GM12878 (cell line): ENCODE data around the gene SETDB1. TPM values are rescaled to one million over a fixed set of nuclear protein-coding genes. Genes with fewer than 3 reads are reported as not detected.

Experiments used
- ATAC-seq: fragments of 200-7000 bp; cut with Tn5 transposase; 3 replicates; pipeline ENCODE4 v1.9.1; 2020; ENCODE audit warnings: mild to moderate bottlenecking, moderate library complexity
- BruUV-seq: library from RNA; stranded (reverse); fragments of 400-500 nt; replicated peaks from 2 replicates; lab custom pipeline; 2021; lab: Mats Ljungman, UMichigan
- CTCF ChIA-PET: fragments of 300-600 bp; sonication (Branson Sonifier 250); formaldehyde crosslinking; extraction: SDS; loops from one replicate; lab custom pipeline; 2021; ENCODE audit warnings: inconsistent platforms; lab: Yijun Ruan, JAX
- POLR2A ChIA-PET: fragments of 350-600 bp; formaldehyde crosslinking; extraction: SDS; loops from one replicate; lab custom pipeline; 2021; ENCODE audit warnings: inconsistent platforms; lab: Charles Lee
- RAD21 ChIA-PET: fragments of 300-600 bp; sonication (Branson Sonifier 250); formaldehyde crosslinking; loops from one replicate; lab custom pipeline; 2023; ENCODE audit warnings: antibody characterized with exemption; ENCODE audit not compliant: unreplicated experiment; lab: Charles Lee
- SMC1A ChIA-PET: fragments of 300-600 bp; sonication (Branson Sonifier 250); formaldehyde crosslinking; loops from one replicate; lab custom pipeline; 2023; ENCODE audit not compliant: unreplicated experiment, uncharacterized antibody; lab: Charles Lee
- DNase-seq: peaks from one replicate; pipeline ENCODE4 v3.0.0-alpha.2; 2011; ENCODE audit warnings: low read depth, low spot score
- FAIRE-seq: peaks from 3 replicates; lab custom pipeline; 2011; peaks lifted over from hg19 to GRCh38; lab: Jason Lieb, UNC
- H2AFZ ChIP-seq: 2 replicates; pipeline ENCODE4 v1.6.0; 2011; ENCODE audit warnings: low read depth, low read length, control low read depth; ENCODE audit not compliant: control insufficient read depth
- H3K27ac ChIP-seq: 2 replicates; pipeline ENCODE4 v1.5.1; 2011; ENCODE audit warnings: control low read depth; ENCODE audit not compliant: control insufficient read depth, insufficient read depth
- H3K27me3 ChIP-seq, 2 experiments: replicated peaks in 1 of 2; 2 replicates each; pipeline versions ENCODE4 v1.6.0 to v1.6.1; 2011; ENCODE audit warnings: low read length in 1 of 2; ENCODE audit not compliant: control insufficient read depth in 2 of 2, insufficient read depth in 2 of 2
- H3K36me3 ChIP-seq, 2 experiments: 2 replicates each; pipeline ENCODE4 v1.5.1; 2011; ENCODE audit warnings: low read length in 1 of 2; ENCODE audit not compliant: control insufficient read depth in 2 of 2, insufficient read depth in 2 of 2
- H3K4me1 ChIP-seq: 2 replicates; pipeline ENCODE4 v1.6.1; 2011; ENCODE audit warnings: mild to moderate bottlenecking, low read length, moderate library complexity, mixed read lengths; ENCODE audit not compliant: control insufficient read depth, insufficient read depth
- H3K4me2 ChIP-seq: 2 replicates; pipeline ENCODE4 v1.6.0; 2011; ENCODE audit warnings: control low read depth; ENCODE audit not compliant: control insufficient read depth, insufficient read depth
- H3K4me3 ChIP-seq: fragments of 200-600 bp; sonication (generic); 2 replicates; pipeline ENCODE4 v1.5.1; 2016
- H3K79me2 ChIP-seq: 2 replicates; pipeline ENCODE4 v1.6.0; 2011; ENCODE audit warnings: low read length; ENCODE audit not compliant: control insufficient read depth, insufficient read depth
- H3K9ac ChIP-seq: 2 replicates; pipeline ENCODE4 v1.8.0; 2011; ENCODE audit warnings: low read length, control low read depth, mixed read lengths; ENCODE audit not compliant: control insufficient read depth, insufficient read depth
- H3K9me3 ChIP-seq: replicated peaks from 3 replicates; pipeline ENCODE4 v1.5.1; 2011; ENCODE audit warnings: mild to moderate bottlenecking, low read length; ENCODE audit not compliant: control insufficient read depth, insufficient read depth
- H4K20me1 ChIP-seq: 2 replicates; pipeline ENCODE4 v1.6.0; 2011; ENCODE audit not compliant: control insufficient read depth, insufficient read depth
- ATF3 ChIP-seq: IDR thresholded peaks from 2 replicates; pipeline ENCODE4 v1.6.1; 2011; ENCODE audit warnings: low read depth, mild to moderate bottlenecking, low read length, moderate library complexity, borderline replicate concordance; ENCODE audit errors: extremely low read depth
- BCL3 ChIP-seq: IDR thresholded peaks from 2 replicates; pipeline ENCODE4 v1.6.1; 2011; ENCODE audit warnings: borderline replicate concordance, low read depth, mild to moderate bottlenecking, moderate library complexity, low read length; ENCODE audit not compliant: insufficient read depth, poor library complexity, severe bottlenecking
- BRCA1 ChIP-seq: IDR thresholded peaks from 2 replicates; pipeline ENCODE4 v1.6.1; 2011; ENCODE audit warnings: low read depth, low read length, improper control_type of control experiment
- CEBPZ ChIP-seq: fragments of 150-350 bp; IDR thresholded peaks from 2 replicates; pipeline ENCODE4 v1.6.1; 2016; ENCODE audit warnings: low read depth, low read length
- HCFC1 ChIP-seq: fragments of 150-350 bp; IDR thresholded peaks from 2 replicates; pipeline ENCODE4 v1.6.1; 2014; ENCODE audit warnings: low read length
- MLLT1 ChIP-seq: fragments of 450-650 bp; IDR thresholded peaks from 2 replicates; pipeline ENCODE4 v1.6.1; 2016; ENCODE audit warnings: mild to moderate bottlenecking
- NRF1 ChIP-seq: conservative IDR thresholded peaks from 2 replicates; pipeline ENCODE4 v1.6.1; 2011; ENCODE audit warnings: mild to moderate bottlenecking, low read depth, low read length, improper control_type of control experiment
- PKNOX1 ChIP-seq: fragments of 450-650 bp; IDR thresholded peaks from 2 replicates; pipeline ENCODE4 v1.6.1; 2016; ENCODE audit warnings: mild to moderate bottlenecking
- RFX5 ChIP-seq: IDR thresholded peaks from 2 replicates; pipeline ENCODE4 v1.6.1; 2011; ENCODE audit warnings: low read depth, low read length, improper control_type of control experiment
- SREBF2 ChIP-seq: IDR thresholded peaks from 2 replicates; pipeline ENCODE4 v1.6.1; 2012; ENCODE audit warnings: mild to moderate bottlenecking, low read length
- TARDBP ChIP-seq: IDR thresholded peaks from 2 replicates; pipeline ENCODE4 v1.6.1; 2016; ENCODE audit warnings: borderline replicate concordance
- YY1 ChIP-seq: IDR thresholded peaks from 2 replicates; pipeline ENCODE4 v1.6.1; 2011; ENCODE audit warnings: low read depth, mild to moderate bottlenecking, low read length
- WGBS: methylation state at CpG from one replicate; pipeline ENCODE4 v1.1.6; 2016; ENCODE audit warnings: low lambda C conversion rate; ENCODE audit not compliant: insufficient replicate concordance, insufficient coverage; ENCODE audit errors: missing lambda C conversion rate; 5-methylcytosine and 5-hydroxymethylcytosine counted together
- in situ Hi-C: fragments of 300-500 bp; cut with MboI; formaldehyde crosslinking; loops from 9 replicates; pipeline ENCODE4 v1.14.3; 2018; ENCODE audit warnings: mixed read lengths
- intact Hi-C: fragments of 100-400 bp; cut with micrococcal nuclease; formaldehyde crosslinking; loops from one replicate; pipeline ENCODE4 v1.14.2; 2022; ENCODE audit not compliant: unreplicated experiment
- polyA plus RNA-seq, 11 experiments: library from polyadenylated mRNA; depleted of rRNA in 4 of 11; unstranded in 6 of 11; stranded (reverse) in 5 of 11; fragments of >200 nt; fragmentation: Nextera tagmentation in 4 of 11; fragmentation: Illumina TruSeq in 1 of 11; extraction: Ambion mirVana in 4 of 11; extraction: Trizol in 1 of 11; gene quantifications; 1 replicate in 1 of 11; 2 replicates in 10 of 11; pipeline versions ENCODE4 v1.2.1 to v1.2.3, GENCODE V29; 2011 to 2016; ENCODE audit warnings: inconsistent platforms in 2 of 11, missing spikeins in 2 of 11, low read depth in 1 of 11
- total RNA-seq, 4 experiments: library from RNA; depleted of rRNA in 3 of 4; stranded (reverse); fragments of >200 nt in 3 of 4; fragmentation: Illumina TruSeq in 1 of 4; extraction: Trizol in 1 of 4; gene quantifications; 2 replicates each; pipeline versions ENCODE4 v1.2.1 to v1.2.3, GENCODE V29; 2013 to 2021

SETDB1 gene
- total and polyA plus RNA-seq, 10 of the 15 experiments (the other 5 are each of a cell fraction or from before 2014, with no cell fraction given) = 14.3 to 56.7 (median 35.7) TPM

GRCh38 chr1:151002051-151002450 lies 75.9 kb downstream of the SETDB1 start:
- Histone ChIP-seq H4K20me1 (no peaks in the 10 kb centered on the region), H3K79me2 (peaks cover 5% of the 10 kb centered on the region), H3K4me2 (no peak overlapping the region), H3K4me3 (no peak overlapping the region), H3K36me3 (no peaks in the 10 kb centered on the region; a peak in 1 of 4 replicates), H3K9ac (no peak overlapping the region), H2AFZ (no peak overlapping the region), H3K27ac (no peak overlapping the region), H3K27me3 (no peaks in the 10 kb centered on the region), H3K9me3 (no peaks in the 10 kb centered on the region), H3K4me1 (peaks cover 7% of the 10 kb centered on the region)
- POLR2A ChIA-PET = interaction anchor here (0.6 kb wide), 1 partner anchor 1051 kb away, joined by 3 read pairs; no protein-coding TSS in a partner anchor
- 51% methylated on average over 3 of the region's 3 CpGs for WGBS
- FAIRE-seq (no peak), DNase-seq (no peak), ATAC-seq (no peak)
- CTCF ChIA-PET = interaction anchor here (0.6 to 16.2 kb wide), 4 partner anchors 8 to 26 kb away, joined by 3 to 252 read pairs (median 5); partner anchors contain the start of genes ANXA9 and CERS2
- intact Hi-C loops = no loop called here
- in situ Hi-C loops = no loop called here
- no TSS peak for BruUV-seq
- SMC1A ChIA-PET = interaction anchor here (1.3 to 1.6 kb wide), 2 partner anchors 28 to 80 kb away, joined by 3 read pairs; no protein-coding TSS in a partner anchor
- RAD21 ChIA-PET = no interaction called here
- TF ChIP-seq TARDBP (no peak), YY1 (no peak), HCFC1 (no peak), RFX5 (no peak), SREBF2 (no peak), CEBPZ (no peak), MLLT1 (no peak), NRF1 (no peak), BCL3 (no peak), PKNOX1 (no peak), ATF3 (no peak), BRCA1 (no peak)
